ENCODE measurements around the gene SLC25A12.

- TF ChIP-seq POLR2A (IDR thresholded peaks at IDR 0.05) (no peak), CTCF (IDR thresholded peaks at IDR 0.05) (no peak)
Measured at GRCh38 chr2:171807119-171807518, 86.9 kb downstream of the SLC25A12 start.
